Thyroid gland (tissue), 4 donors: ENCODE data around the gene SUDS3. TPM values are rescaled to one million over a fixed set of nuclear protein-coding genes. Genes with fewer than 3 reads are reported as not detected.

Experiments
- DNase-seq, 2 donors: peaks; one replicate each; pipeline ENCODE4 v3.0.0-alpha.2; 2019
- H3K27ac ChIP-seq, 3 donors: fragments of 200-600 bp; sonication (generic); 1 replicate in 2 of 3; 2 replicates in 1 of 3; pipeline ENCODE4 v1.5.1; 2016 to 2019; ENCODE audit warnings: mild to moderate bottlenecking in 1 of 3, moderate library complexity in 1 of 3
- H3K27me3 ChIP-seq: fragments of 200-600 bp; sonication (generic); one replicate; pipeline ENCODE4 v1.5.1; 2019
- H3K36me3 ChIP-seq, 2 donors: fragments of 200-600 bp; sonication (generic); one replicate each; pipeline ENCODE4 v1.5.1; 2016 to 2019
- H3K4me1 ChIP-seq, 2 donors: fragments of 200-600 bp; sonication (generic); one replicate each; pipeline ENCODE4 v1.5.1; 2017 to 2019
- H3K4me3 ChIP-seq, 3 donors: fragments of 200-600 bp; sonication (generic); replicated peaks in 1 of 3; 1 replicate in 2 of 3; 2 replicates in 1 of 3; pipeline ENCODE4 v1.5.1; 2016; ENCODE audit warnings: mild to moderate bottlenecking in 1 of 3
- H3K9me3 ChIP-seq: fragments of 200-600 bp; sonication (generic); one replicate; pipeline ENCODE4 v1.5.1; 2017
- CTCF ChIP-seq, 6 experiments: fragments of 200-600 bp in 3 of 6; fragments of 450-650 bp in 3 of 6; sonication (generic) in 3 of 6; IDR thresholded peaks; one replicate each; pipeline ENCODE4 v1.5.1; 2016 to 2019; ENCODE audit warnings: antibody characterized with exemption in 6 of 6, mild to moderate bottlenecking in 2 of 6, inconsistent platforms in 1 of 6, moderate library complexity in 1 of 6
- POLR2A ChIP-seq, 2 donors: fragments of 450-650 bp; IDR thresholded peaks; one replicate each; pipeline ENCODE4 v1.6.1; 2017; ENCODE audit warnings: antibody characterized with exemption in 2 of 2, mild to moderate bottlenecking in 2 of 2, moderate library complexity in 1 of 2
- WGBS, 2 donors: methylation state at CpG; one replicate each; pipeline ENCODE4 v1.1.5; 2017; 5-methylcytosine and 5-hydroxymethylcytosine counted together
- intact Hi-C: fragments of 100-400 bp; cut with DNase I; formaldehyde crosslinking; loops from one replicate; pipeline ENCODE4 v1.15.1; 2023
- total RNA-seq, 4 donors: library from RNA; depleted of rRNA; stranded (reverse); fragments of >200 nt; gene quantifications; one replicate each; pipeline ENCODE4 v1.2.3, GENCODE V29; 2016

Gene SUDS3
- total RNA-seq, 4 donors from 2014 or later: 56.5 to 75.7 (median 62.7) TPM

GRCh38 chr12:118448341-118448740 lies 72.0 kb downstream of the SUDS3 start:
- intact Hi-C loops: no loop called here
- Histone ChIP-seq H3K9me3 (no peaks in the 10 kb centered on the region), H3K27me3 (no peaks in the 10 kb centered on the region), H3K4me1 (no peaks in the 10 kb centered on the region), H3K4me3 (no peak overlapping the region), H3K36me3 (no peaks in the 10 kb centered on the region), H3K27ac (no peak overlapping the region)
- DNase-seq: peak; percentile 40 to 54
- no peak for TF ChIP-seq CTCF (IDR thresholded peaks at IDR 0.05)
- 95 to 100% methylated on average over 1 of the region's 1 CpG for WGBS, 2 donors

- TF ChIP-seq CTCF (IDR thresholded peaks at IDR 0.05) (no peak), POLR2A (IDR thresholded peaks at IDR 0.05) (no peak)
- intact Hi-C loops: no loop called here
- H3K36me3 ChIP-seq: no peaks in the 10 kb centered on the region
- no peaks in the 10 kb centered on the region for H3K27me3 ChIP-seq
- no peaks in the 10 kb centered on the region for H3K9me3 ChIP-seq
- WGBS, 2 donors: 63 to 67% methylated on average over 3 of the region's 3 CpGs
- no peak overlapping the region for H3K4me3 ChIP-seq
- no peaks in the 10 kb centered on the region for H3K4me1 ChIP-seq
- no peak for DNase-seq
- H3K27ac ChIP-seq: no peak overlapping the region
Observed at GRCh38 chr12:118455327-118455726, 79.0 kb downstream of the SUDS3 start.

GRCh38 chr12:118456741-118457140 lies 80.4 kb downstream of the SUDS3 start:
- no peak for DNase-seq
- intact Hi-C loops: no loop called here
- Histone ChIP-seq H3K36me3 (no peaks in the 10 kb centered on the region), H3K27me3 (no peaks in the 10 kb centered on the region), H3K9me3 (no peaks in the 10 kb centered on the region), H3K4me3 (no peak overlapping the region), H3K4me1 (no peaks in the 10 kb centered on the region), H3K27ac (no peak overlapping the region)
- TF ChIP-seq POLR2A (IDR thresholded peaks at IDR 0.05) (no peak), CTCF (IDR thresholded peaks at IDR 0.05) (no peak)

- Histone ChIP-seq H3K27ac (no peak overlapping the region), H3K4me3 (no peak overlapping the region), H3K36me3 (no peaks in the 10 kb centered on the region), H3K9me3 (no peaks in the 10 kb centered on the region), H3K27me3 (no peaks in the 10 kb centered on the region), H3K4me1 (no peaks in the 10 kb centered on the region)
- TF ChIP-seq POLR2A (IDR thresholded peaks at IDR 0.05) (no peak), CTCF (IDR thresholded peaks at IDR 0.05) (no peak)
- DNase-seq: no peak
- 91 to 92% methylated on average over 4 of the region's 4 CpGs for WGBS, 2 donors
- intact Hi-C loops: no loop called here
Observed at GRCh38 chr12:118459110-118459509, 82.8 kb downstream of the SUDS3 start.

- no peaks in the 10 kb centered on the region for H3K4me1 ChIP-seq
- no peaks in the 10 kb centered on the region for H3K27me3 ChIP-seq
- no peaks in the 10 kb centered on the region for H3K9me3 ChIP-seq
- TF ChIP-seq CTCF (IDR thresholded peaks at IDR 0.05): no peak
- TF ChIP-seq POLR2A (IDR thresholded peaks at IDR 0.05): no peak
- no peaks in the 10 kb centered on the region for H3K36me3 ChIP-seq
- DNase-seq: no peak
- 82 to 88% methylated on average over 4 of the region's 4 CpGs for WGBS, 2 donors
- no peak overlapping the region for H3K27ac ChIP-seq
- no peak overlapping the region for H3K4me3 ChIP-seq
- intact Hi-C loops: no loop called here
Observed at GRCh38 chr12:118463677-118464076, 87.3 kb downstream of the SUDS3 start.
